ENCODE results near the gene IGSF9B.

GRCh38 chr11:133985981-133986944 lies 29.5 kb upstream of the IGSF9B start:
- TF ChIP-seq, protein P1, sequence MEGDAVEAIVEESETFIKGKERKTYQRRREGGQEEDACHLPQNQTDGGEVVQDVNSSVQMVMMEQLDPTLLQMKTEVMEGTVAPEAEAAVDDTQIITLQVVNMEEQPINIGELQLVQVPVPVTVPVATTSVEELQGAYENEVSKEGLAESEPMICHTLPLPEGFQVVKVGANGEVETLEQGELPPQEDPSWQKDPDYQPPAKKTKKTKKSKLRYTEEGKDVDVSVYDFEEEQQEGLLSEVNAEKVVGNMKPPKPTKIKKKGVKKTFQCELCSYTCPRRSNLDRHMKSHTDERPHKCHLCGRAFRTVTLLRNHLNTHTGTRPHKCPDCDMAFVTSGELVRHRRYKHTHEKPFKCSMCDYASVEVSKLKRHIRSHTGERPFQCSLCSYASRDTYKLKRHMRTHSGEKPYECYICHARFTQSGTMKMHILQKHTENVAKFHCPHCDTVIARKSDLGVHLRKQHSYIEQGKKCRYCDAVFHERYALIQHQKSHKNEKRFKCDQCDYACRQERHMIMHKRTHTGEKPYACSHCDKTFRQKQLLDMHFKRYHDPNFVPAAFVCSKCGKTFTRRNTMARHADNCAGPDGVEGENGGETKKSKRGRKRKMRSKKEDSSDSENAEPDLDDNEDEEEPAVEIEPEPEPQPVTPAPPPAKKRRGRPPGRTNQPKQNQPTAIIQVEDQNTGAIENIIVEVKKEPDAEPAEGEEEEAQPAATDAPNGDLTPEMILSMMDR (IDR thresholded peaks at IDR 0.05; ENCODE audit: insufficient read depth, low read depth, low read length): no peak
- TF ChIP-seq EZH2 (IDR thresholded peaks at IDR 0.05; ENCODE audit: insufficient read depth, low read length): no peak
